Esophagus muscularis mucosa (tissue), 4 donors: Measurements from ENCODE around the gene UBR3. TPM values are rescaled to one million over a fixed set of nuclear protein-coding genes. Genes with fewer than 3 reads are reported as not detected.
"Not testable (repeated sequence)": the region's sequence is repeated elsewhere in the genome, so short reads cannot be mapped to it uniquely, and the experiment has no call there.

Source experiments
- DNase-seq: peaks from one replicate; pipeline ENCODE4 v3.0.0-alpha.2; 2017; ENCODE audit errors: extremely low spot score
- H3K27ac ChIP-seq, 4 donors: fragments of 200-600 bp; sonication (generic); replicated peaks in 1 of 4; 1 replicate in 3 of 4; 2 replicates in 1 of 4; pipeline ENCODE4 v1.5.1; 2016 to 2019; ENCODE audit warnings: mild to moderate bottlenecking in 1 of 4
- H3K27me3 ChIP-seq, 4 donors: fragments of 200-600 bp; sonication (generic); one replicate each; pipeline versions ENCODE4 v1.5.1 to v1.6.0; 2016 to 2019
- H3K36me3 ChIP-seq, 4 donors: fragments of 200-600 bp; sonication (generic); one replicate each; pipeline ENCODE4 v1.5.1; 2016 to 2019
- H3K4me1 ChIP-seq, 4 donors: fragments of 200-600 bp; sonication (generic); one replicate each; pipeline ENCODE4 v1.5.1; 2016 to 2019
- H3K4me3 ChIP-seq, 4 donors: fragments of 200-600 bp; sonication (generic); 1 replicate in 2 of 4; 2 replicates in 2 of 4; pipeline ENCODE4 v1.5.1; 2016 to 2019; ENCODE audit warnings: mild to moderate bottlenecking in 4 of 4, moderate library complexity in 1 of 4
- H3K9me3 ChIP-seq, 4 donors: fragments of 200-600 bp; sonication (generic); 1 replicate in 3 of 4; 2 replicates in 1 of 4; pipeline ENCODE4 v1.5.1; 2016 to 2019
- EP300 ChIP-seq: sonication (generic); formaldehyde crosslinking; IDR thresholded peaks from one replicate; pipeline ENCODE4 v1.6.1; 2017; ENCODE audit warnings: antibody characterized with exemption
- POLR2A ChIP-seq: fragments of 450-650 bp; IDR thresholded peaks from one replicate; pipeline ENCODE4 v1.6.1; 2017; ENCODE audit warnings: antibody characterized with exemption, moderate library complexity, mild to moderate bottlenecking, low read depth
- POLR2AphosphoS5 ChIP-seq, 2 donors: sonication (generic); formaldehyde crosslinking; IDR thresholded peaks; one replicate each; pipeline ENCODE4 v1.6.1; 2017; ENCODE audit warnings: antibody characterized with exemption in 2 of 2
- WGBS: methylation state at CpG from one replicate; pipeline ENCODE4 v1.1.5; 2018; 5-methylcytosine and 5-hydroxymethylcytosine counted together
- intact Hi-C: fragments of 100-400 bp; cut with DNase I; formaldehyde crosslinking; loops from one replicate; pipeline ENCODE4 v1.15.1; 2023
- total RNA-seq, 4 donors: library from RNA; depleted of rRNA; stranded (reverse); fragments of >200 nt; gene quantifications; one replicate each; pipeline versions ENCODE4 v1.1.0 to v1.2.1, GENCODE V29; 2016
- TF ChIP-seq, protein P1 (sequence below), 3 experiments: fragments of 200-600 bp in 2 of 3; fragments of 450-650 bp in 1 of 3; sonication (generic) in 2 of 3; IDR thresholded peaks; one replicate each; pipeline ENCODE4 v1.5.1; 2017 to 2019; ENCODE audit warnings: antibody characterized with exemption in 3 of 3, mild to moderate bottlenecking in 2 of 3, moderate library complexity in 1 of 3

Gene UBR3
- total RNA-seq, 4 donors from 2014 or later: 46.1 to 80.2 (median 58.8) TPM

DNA sequence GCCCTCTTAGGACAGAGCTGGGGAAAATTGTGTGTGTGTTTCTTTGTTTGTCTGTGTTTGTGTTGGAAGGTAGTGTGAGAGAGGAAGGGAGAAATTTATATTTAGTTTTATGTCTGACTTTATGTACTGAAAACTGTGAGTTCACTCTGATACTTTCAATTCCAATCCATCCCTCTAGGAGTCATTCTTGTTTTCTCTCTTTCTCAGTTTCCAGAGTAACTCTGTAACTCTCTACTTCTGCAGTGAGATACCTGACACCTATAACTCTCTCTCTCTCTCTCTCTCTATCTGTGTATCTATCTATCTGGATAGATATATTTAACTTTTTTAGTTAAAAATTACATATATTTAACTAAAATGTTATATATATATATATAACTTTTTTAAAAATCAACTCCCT lies 128.7 kb downstream of the UBR3 start:
- Histone ChIP-seq H3K9me3 (peaks cover 0 to 5% (median 0%) of the 10 kb centered on the region in 4 donors), H3K4me3 (no peak overlapping the region), H3K36me3 (peaks cover 17 to 53% (median 27%) of the 10 kb centered on the region in 4 donors), H3K27ac (no peak overlapping the region), H3K4me1 (no peaks in the 10 kb centered on the region), H3K27me3 (no peaks in the 10 kb centered on the region)
- no peak for DNase-seq
- TF ChIP-seq POLR2A (no peak), POLR2AphosphoS5 (IDR thresholded peaks at IDR 0.05) (no peak), EP300 (no peak)
- TF ChIP-seq, protein P1, sequence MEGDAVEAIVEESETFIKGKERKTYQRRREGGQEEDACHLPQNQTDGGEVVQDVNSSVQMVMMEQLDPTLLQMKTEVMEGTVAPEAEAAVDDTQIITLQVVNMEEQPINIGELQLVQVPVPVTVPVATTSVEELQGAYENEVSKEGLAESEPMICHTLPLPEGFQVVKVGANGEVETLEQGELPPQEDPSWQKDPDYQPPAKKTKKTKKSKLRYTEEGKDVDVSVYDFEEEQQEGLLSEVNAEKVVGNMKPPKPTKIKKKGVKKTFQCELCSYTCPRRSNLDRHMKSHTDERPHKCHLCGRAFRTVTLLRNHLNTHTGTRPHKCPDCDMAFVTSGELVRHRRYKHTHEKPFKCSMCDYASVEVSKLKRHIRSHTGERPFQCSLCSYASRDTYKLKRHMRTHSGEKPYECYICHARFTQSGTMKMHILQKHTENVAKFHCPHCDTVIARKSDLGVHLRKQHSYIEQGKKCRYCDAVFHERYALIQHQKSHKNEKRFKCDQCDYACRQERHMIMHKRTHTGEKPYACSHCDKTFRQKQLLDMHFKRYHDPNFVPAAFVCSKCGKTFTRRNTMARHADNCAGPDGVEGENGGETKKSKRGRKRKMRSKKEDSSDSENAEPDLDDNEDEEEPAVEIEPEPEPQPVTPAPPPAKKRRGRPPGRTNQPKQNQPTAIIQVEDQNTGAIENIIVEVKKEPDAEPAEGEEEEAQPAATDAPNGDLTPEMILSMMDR (IDR thresholded peaks at IDR 0.05): no peak
- intact Hi-C loops: no loop called here

GRCh38 chr2:169957219-169957618 lies 130.0 kb downstream of the UBR3 start:
- peaks cover 17 to 63% (median 29%) of the 10 kb centered on the region in 4 donors for H3K36me3 ChIP-seq
- DNase-seq, intact Hi-C loops, H3K4me3 ChIP-seq, H3K4me1 ChIP-seq, H3K27me3 ChIP-seq, H3K27ac ChIP-seq, H3K9me3 ChIP-seq: not testable (repeated sequence)
- WGBS: 94% methylated on average over 5 of the region's 5 CpGs

DNA sequence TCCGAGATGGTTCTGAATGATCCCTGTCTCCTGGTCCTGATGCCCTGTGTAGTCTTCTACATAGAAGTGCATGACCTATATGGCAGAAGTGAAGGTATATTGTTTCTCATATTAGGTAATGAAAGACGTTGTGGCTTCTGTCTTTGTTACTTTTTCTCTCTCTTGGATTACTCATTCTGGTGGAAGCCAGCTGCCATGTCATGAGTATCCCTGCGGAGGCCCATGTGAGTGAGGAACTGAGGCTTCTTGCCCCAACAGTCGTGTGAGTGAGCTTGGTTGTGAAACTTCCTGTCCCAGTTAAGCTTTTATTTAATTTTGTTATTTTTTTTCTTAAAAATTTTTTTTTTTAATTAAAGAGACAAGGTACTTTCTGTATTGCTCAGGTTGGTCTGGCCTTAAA lies 134.7 kb downstream of the UBR3 start:
- 77% methylated on average over 4 of the region's 4 CpGs for WGBS
- DNase-seq: no peak
- Histone ChIP-seq H3K9me3 (peaks cover 0 to 5% (median 0%) of the 10 kb centered on the region in 4 donors), H3K27ac (no peak overlapping the region), H3K4me1 (peaks cover 6 to 14% (median 13%) of the 10 kb centered on the region in 4 donors), H3K27me3 (no peaks in the 10 kb centered on the region), H3K36me3 (peaks cover 17 to 65% (median 33%) of the 10 kb centered on the region in 4 donors), H3K4me3 (no peak overlapping the region)
- intact Hi-C loops: no loop called here
- TF ChIP-seq POLR2A (no peak), POLR2AphosphoS5 (IDR thresholded peaks at IDR 0.05) (no peak), EP300 (no peak)
- TF ChIP-seq, protein P1 (IDR thresholded peaks at IDR 0.05): no peak

- H3K27me3 ChIP-seq: no peaks in the 10 kb centered on the region
- H3K27ac ChIP-seq: no peak overlapping the region
- H3K4me3 ChIP-seq: no peak overlapping the region
- H3K36me3 ChIP-seq: peaks cover 12 to 54% (median 23%) of the 10 kb centered on the region in 4 donors
- peaks cover 6 to 14% (median 13%) of the 10 kb centered on the region in 4 donors for H3K4me1 ChIP-seq
- TF ChIP-seq, protein P1 (IDR thresholded peaks at IDR 0.05): no peak
- no peak for TF ChIP-seq POLR2AphosphoS5 (IDR thresholded peaks at IDR 0.05)
- no peak for TF ChIP-seq POLR2A
- TF ChIP-seq EP300: no peak
- intact Hi-C loops: no loop called here
- H3K9me3 ChIP-seq: peaks cover 0 to 4% (median 0%) of the 10 kb centered on the region in 4 donors
- no peak for DNase-seq
Measured at GRCh38 chr2:169963786-169964185, 136.5 kb downstream of the UBR3 start.

GRCh38 chr2:169964740-169965139 lies 137.5 kb downstream of the UBR3 start:
- TF ChIP-seq EP300 (no peak), POLR2AphosphoS5 (IDR thresholded peaks at IDR 0.05) (no peak), POLR2A (no peak)
- TF ChIP-seq, protein P1 (IDR thresholded peaks at IDR 0.05): no peak
- peaks cover 3 to 51% (median 15%) of the 10 kb centered on the region in 4 donors for H3K36me3 ChIP-seq
- WGBS: 29% methylated on average over 2 of the region's 2 CpGs

More at GRCh38 chr2:169964740-169965139, 137.5 kb downstream of the UBR3 start:
- H3K27me3 ChIP-seq: no peaks in the 10 kb centered on the region
- H3K27ac ChIP-seq: no peak overlapping the region
- H3K4me1 ChIP-seq: peaks cover 6 to 14% (median 13%) of the 10 kb centered on the region in 4 donors
- H3K4me3 ChIP-seq: no peak overlapping the region
- no peaks in the 10 kb centered on the region for H3K9me3 ChIP-seq
- intact Hi-C loops: no loop called here
- DNase-seq: no peak
